G401 (cell line): ENCODE data around the gene LRRC28. TPM values are rescaled to one million over a fixed set of nuclear protein-coding genes. Genes with fewer than 3 reads are reported as not detected.

Source experiments
- DNase-seq: peaks from one replicate; pipeline ENCODE4 v3.0.0-alpha.2; 2015; ENCODE audit warnings: low spot score
- in situ Hi-C: cut with HindIII; loops from 2 replicates; pipeline ENCODE4 v1.10.0; 2016; ENCODE audit warnings: low sequenced_read_pairs, mixed read lengths
- total RNA-seq: library from RNA; depleted of rRNA; stranded (reverse); fragments of >200 nt; shearing (Covaris generic); gene quantifications from 2 replicates; pipeline ENCODE4 v1.2.3, GENCODE V29; 2014

LRRC28 gene
- total RNA-seq, 1 experiment from 2014 or later, result 67.0 TPM

- in situ Hi-C loops, result no loop called here
These were observed 4.2 kb upstream of the LRRC28 start for GRCh38 chr15:99247062-99247461.

DNA sequence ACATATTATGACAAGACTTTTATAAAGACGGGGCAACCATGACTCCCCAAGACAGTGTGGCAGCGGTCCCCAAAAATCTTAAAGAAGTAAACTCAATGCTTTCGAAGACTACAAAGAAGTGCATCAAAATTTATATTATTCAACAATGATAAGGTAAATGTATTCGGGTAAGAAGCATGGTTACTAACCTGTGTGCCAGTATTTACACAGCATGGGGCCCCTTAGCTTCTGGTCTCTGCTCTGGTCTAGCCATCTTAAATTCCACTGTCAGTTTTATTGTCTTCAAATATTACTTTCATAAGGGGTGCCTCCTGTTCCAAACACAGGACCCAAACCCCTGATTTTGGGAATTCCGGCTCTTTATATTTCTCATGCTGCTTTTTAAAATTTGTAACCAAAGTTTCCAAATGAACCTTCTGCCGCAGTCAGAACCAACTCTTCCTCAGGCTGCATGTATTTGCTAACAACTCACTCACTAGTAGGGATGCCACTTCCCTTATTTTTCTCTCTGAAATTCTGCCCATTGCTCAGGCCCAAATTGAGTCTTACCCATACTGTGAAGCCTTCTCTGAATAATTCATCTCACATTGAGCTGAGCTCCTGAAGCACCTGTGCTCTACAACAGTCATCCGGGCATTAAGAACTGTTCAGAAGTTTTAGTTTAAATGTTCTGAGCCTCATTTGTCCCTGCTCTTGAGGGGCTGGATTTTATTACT, 3.1 kb upstream of the LRRC28 start:
- in situ Hi-C loops, result no loop called here

More at GRCh38 chr15:99247062-99247461, 4.2 kb upstream of the LRRC28 start:
- DNase-seq, result no peak

GRCh38 chr15:99249270-99249841, 1.9 kb upstream of the LRRC28 start, which contains the start of gene TTC23:
Gene TTC23, minus strand, starts transcription at chr15:99249581. Its CDS starts 20,869 bp downstream, at chr15:99228712.
- in situ Hi-C loops, result no loop called here
- DNase-seq, result peak; percentile 76

More for the DNA sequence above, 3.1 kb upstream of the LRRC28 start:
- no peak for DNase-seq

DNA sequence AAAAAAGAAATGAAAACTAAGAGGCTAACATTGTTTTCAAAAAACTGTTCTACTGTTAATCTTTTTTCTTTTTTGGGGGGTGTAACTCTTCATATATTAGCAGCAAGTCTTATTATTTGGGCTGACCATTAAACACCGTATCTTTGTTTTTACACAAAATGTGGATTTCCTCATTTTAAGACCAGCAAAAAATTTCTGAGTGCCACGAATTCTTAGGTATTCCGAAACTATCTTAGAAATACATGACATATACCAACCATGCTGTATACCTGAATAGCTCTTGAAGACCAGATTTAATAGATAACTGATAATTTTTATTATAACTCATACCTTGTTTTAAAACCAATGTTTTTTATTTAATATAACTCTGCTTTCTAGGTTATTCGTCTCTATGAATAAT, 1.3 kb upstream of the LRRC28 start:
- in situ Hi-C loops, result no loop called here
- no peak for DNase-seq

DNA sequence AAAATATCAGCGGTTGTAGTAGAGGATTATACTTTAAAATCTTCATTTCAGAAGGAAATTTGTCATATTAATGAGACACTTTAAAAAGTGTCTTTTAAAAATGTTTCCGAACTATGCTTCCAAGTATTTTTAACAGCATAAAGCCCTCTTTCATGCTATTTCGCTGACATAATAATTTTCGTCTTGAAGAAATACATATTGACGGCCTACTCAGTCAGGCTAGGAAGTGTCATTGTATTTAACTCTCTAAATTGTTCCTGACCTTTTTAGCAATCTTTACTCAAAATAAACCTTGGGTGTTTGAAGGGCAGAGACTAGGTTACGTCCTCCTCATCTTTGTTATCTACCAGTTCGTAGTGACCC, 806 bp upstream of the LRRC28 start:
- no peak for DNase-seq
- in situ Hi-C loops, result no loop called here

DNA sequence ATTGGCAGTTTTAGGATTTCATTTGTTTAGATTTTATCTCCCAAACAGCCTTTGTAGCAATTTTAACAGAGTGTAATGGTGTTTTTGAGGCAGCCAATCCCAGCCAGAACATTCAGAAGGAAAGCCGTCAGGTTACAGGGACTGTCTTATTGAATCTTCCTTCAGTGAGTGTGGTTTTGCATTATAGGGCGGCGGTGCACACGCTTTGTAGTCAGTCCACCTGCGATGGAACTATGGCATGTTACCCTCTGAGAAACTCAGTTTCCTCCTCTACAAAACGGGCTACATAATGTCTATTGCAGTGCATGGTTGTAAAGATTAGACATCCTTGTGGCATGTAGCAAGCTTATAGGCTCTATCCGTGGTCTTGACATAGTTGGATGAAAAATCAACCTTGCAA, 1.0 kb downstream of the LRRC28 start:
- peak; percentile 53 for DNase-seq
- in situ Hi-C loops, result no loop called here

- in situ Hi-C loops, result no loop called here
- no peak for DNase-seq
These were observed 2.3 kb downstream of the LRRC28 start for GRCh38 chr15:99253381-99254090.

GRCh38 chr15:99257107-99257750, 5.9 kb downstream of the LRRC28 start:
- DNase-seq, result no peak
- in situ Hi-C loops, result no loop called here

DNA sequence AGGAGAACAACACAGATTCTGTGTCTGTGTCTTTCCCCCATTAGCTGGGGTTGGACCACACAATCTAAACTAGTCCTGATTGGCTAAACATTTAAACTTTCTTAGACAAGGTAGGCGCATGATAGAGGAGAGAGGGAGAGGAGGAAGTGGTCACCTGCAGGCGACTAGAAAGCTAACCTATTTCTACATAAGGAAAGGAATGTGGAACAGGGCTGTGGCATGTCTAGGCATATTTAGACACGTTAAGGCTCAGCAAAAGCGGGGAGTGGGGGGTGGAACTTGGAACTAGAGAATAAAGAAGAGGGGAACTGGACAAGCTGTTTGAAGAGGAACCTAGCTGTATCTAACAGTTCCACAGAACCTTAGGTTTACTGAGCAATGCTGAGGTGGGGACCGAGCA, 12.8 kb downstream of the LRRC28 start:
- DNase-seq, result no peak
- in situ Hi-C loops, result no loop called here

DNA sequence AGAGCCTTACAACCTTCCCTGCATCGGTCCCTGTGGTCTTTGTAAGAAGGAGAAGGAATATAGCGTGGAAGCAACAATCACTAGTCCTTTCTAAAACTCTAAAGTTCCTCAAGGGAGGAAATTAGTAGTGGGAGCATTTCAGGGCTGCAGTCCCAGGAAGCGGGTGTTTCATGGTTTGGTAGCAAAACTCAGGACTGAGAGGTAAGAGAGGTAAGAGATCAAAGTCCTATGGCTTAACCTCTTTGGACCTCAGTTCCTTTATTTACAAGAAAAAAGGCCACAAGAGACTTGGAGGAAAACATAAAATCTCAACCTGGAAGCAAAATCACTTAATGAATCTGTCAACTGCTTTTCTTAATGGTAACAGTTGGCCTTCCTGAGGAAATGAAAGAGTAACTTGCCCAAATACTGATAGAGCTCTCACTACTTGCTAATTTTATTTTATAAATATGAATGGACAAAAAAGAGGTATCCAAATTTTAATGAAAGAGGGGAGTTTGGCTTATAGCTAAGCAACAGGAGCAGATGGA, 14.3 kb downstream of the LRRC28 start:
- in situ Hi-C loops, result no loop called here

DNA sequence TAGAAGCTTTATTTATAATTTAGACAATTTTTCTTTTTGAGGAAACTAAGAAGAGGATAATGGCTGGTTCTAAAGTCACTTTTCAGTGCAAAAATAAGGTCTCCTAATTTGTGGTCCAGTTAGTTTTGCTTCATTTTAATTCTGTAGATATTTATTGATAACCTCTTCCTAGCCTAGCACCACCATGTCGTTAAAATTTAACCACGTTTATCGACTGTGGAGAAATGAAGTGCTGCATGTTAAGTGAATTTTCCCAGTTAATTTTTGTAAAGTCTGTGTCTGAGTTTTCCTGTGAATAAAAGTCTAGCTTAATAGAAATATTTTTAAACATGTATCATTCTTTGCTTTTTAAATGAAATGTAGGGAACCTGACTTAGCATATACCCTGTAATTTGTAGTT, 16.7 kb downstream of the LRRC28 start:
- no peak for DNase-seq
- in situ Hi-C loops, result no loop called here

More for the DNA sequence above, 14.3 kb downstream of the LRRC28 start:
- DNase-seq, result no peak

DNA sequence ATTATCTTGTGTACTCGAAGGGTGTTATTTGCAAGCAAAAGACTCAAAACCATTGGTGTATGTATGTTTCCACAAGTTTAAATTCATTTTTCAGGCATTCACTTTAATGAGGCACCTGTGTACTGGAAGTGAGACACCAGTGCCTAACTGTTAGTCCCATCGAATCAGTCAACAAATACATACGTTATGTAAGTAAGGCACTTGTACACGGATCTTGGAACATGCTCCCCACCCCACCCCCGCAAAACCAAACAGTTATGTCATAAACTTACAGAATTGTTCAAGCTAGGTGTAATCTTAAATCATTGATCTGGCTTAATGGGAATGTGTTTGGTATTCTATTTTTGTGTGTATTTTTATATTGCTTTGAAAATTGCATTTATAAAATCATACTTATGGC, 17.1 kb downstream of the LRRC28 start:
- no peak for DNase-seq
- in situ Hi-C loops, result no loop called here

GRCh38 chr15:99273801-99274200, 22.5 kb downstream of the LRRC28 start:
- in situ Hi-C loops, result no loop called here
- no peak for DNase-seq

GRCh38 chr15:99275061-99275460, 23.8 kb downstream of the LRRC28 start:
- in situ Hi-C loops, result no loop called here
- DNase-seq, result peak; percentile 24

- in situ Hi-C loops, result no loop called here
- peak; percentile 64 for DNase-seq
These were observed 24.3 kb downstream of the LRRC28 start for GRCh38 chr15:99275525-99276128.

GRCh38 chr15:99279290-99279689, 28.0 kb downstream of the LRRC28 start:
- in situ Hi-C loops, result no loop called here
- DNase-seq, result no peak

- in situ Hi-C loops, result no loop called here
These were observed 28.5 kb downstream of the LRRC28 start for GRCh38 chr15:99279827-99280226.

DNA sequence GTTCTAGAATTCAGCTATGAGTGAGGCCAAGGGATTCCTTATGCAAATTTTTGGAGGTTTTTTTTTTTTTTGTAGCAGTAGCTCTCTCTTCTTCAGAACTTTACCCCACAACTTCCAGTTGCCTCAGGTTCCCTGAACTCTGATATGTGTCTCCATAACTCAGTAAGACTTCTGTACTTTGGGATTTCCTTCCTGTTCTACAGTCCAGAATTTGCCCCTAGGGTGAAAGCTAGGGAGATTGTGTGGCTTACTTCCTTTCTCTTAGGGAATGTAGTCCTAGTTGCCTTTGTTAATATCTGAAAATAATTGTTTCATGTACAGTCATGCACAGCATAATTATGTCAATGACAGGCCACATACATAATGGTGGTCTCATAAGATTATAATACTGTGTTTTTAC, 30.8 kb downstream of the LRRC28 start:
- in situ Hi-C loops, result no loop called here
- no peak for DNase-seq

More at GRCh38 chr15:99279827-99280226, 28.5 kb downstream of the LRRC28 start:
- DNase-seq, result no peak

DNA sequence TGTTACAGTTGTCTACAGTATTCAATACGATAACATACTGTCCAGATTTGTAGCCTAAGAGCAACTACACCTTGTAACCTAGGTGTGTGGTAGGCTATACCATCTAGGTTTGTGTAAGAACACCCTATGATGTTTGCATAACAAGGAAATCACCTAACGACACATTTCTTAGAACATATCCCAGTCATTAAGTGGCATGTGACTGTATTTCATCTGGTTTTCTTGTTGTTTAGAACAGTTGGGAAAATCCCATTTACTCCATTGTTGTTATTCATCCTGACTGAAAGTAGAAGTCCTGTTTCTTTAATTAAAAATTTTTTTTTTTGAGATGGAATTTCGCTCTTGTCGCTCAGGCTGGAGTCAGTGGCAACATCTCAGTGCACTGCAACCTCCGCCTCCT, 31.3 kb downstream of the LRRC28 start:
- no peak for DNase-seq
- in situ Hi-C loops, result no loop called here
